ENCODE measurements around the gene PTCD2. TPM values are rescaled to one million over a fixed set of nuclear protein-coding genes. Genes with fewer than 3 reads are reported as not detected.

PTCD2 gene
- total RNA-seq, 1 experiment from 2014 or later = 11.6 TPM

DNA sequence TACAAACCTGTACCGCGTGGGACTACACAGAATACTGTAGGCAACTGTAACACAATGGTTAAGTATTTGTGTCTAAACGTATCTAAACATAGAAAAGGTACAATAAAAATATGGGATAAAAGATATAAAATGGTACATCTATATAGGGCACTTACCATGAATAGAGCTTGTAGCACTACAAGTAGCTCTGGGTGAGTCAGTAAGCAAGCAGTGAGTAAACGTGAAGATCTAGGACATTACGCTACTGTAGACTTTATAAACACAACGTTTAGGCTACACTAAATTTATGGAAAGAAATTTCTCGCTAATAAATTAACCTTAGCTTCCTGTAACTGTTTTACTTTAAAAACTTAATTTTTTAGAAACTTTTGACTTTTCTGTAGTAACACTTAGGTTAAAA, 46.6 kb upstream of the PTCD2 start:
- intact Hi-C loops (cut with micrococcal nuclease; ENCODE audit: unreplicated experiment) = no loop called here
- no peak overlapping the region for H3K4me3 Mint-ChIP-seq (ENCODE audit: unreplicated experiment)

DNA sequence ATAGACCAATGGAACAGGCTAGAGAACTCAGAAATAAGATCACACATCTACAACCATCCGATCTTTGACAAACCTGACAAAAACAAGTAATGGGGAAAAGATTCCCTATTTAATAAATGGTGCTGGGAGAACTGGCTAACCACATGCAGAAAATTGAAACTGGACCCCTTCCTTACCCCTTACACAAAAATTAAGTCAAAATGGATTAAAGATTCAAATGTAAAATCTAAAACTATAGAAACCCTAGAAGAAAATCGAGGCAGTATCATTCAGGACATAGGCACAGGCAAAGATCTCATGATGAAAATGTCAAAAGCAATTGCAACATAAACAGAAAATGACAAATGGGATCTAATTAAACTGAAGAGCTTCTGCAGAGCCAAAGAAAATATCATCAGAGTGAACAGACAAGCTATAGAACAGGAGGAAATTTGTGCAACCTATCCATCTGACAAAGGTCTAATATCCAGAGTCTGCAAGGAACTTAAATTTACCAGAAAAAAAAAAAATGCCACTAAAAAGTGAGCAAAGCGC, 43.9 kb upstream of the PTCD2 start:
- Histone ChIP-seq H3K27me3 (replicated peaks; ENCODE audit: control insufficient read depth, insufficient read depth, low read length) (no peaks in the 10 kb centered on the region), H3K4me1 (no peaks in the 10 kb centered on the region), H3K9me3 (no peaks in the 10 kb centered on the region), H3K4me3 (ENCODE audit: low read depth, low read length) (no peak overlapping the region), H3K36me3 (ENCODE audit: control insufficient read depth, insufficient read depth, low read length) (no peaks in the 10 kb centered on the region)
- no peaks in the 10 kb centered on the region for H3K27me3 Mint-ChIP-seq (ENCODE audit: insufficient read depth, unreplicated experiment)
- peaks cover 2% of the 10 kb centered on the region for H3K4me1 Mint-ChIP-seq (ENCODE audit: low read depth, unreplicated experiment)
- CTCF ChIA-PET = no interaction called here
- H3K36me3 Mint-ChIP-seq (ENCODE audit: insufficient read depth, unreplicated experiment) = peaks cover 24% of the 10 kb centered on the region
- TF ChIP-seq, protein P1, sequence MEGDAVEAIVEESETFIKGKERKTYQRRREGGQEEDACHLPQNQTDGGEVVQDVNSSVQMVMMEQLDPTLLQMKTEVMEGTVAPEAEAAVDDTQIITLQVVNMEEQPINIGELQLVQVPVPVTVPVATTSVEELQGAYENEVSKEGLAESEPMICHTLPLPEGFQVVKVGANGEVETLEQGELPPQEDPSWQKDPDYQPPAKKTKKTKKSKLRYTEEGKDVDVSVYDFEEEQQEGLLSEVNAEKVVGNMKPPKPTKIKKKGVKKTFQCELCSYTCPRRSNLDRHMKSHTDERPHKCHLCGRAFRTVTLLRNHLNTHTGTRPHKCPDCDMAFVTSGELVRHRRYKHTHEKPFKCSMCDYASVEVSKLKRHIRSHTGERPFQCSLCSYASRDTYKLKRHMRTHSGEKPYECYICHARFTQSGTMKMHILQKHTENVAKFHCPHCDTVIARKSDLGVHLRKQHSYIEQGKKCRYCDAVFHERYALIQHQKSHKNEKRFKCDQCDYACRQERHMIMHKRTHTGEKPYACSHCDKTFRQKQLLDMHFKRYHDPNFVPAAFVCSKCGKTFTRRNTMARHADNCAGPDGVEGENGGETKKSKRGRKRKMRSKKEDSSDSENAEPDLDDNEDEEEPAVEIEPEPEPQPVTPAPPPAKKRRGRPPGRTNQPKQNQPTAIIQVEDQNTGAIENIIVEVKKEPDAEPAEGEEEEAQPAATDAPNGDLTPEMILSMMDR (IDR thresholded peaks at IDR 0.05; ENCODE audit: insufficient read depth in 1 of 2, low read depth in 1 of 2, low read length in 1 of 2, severe bottlenecking in 1 of 2, unreplicated experiment in 1 of 2) = no peak
- no TSS peak for BruUV-seq (replicated peaks)
- H3K27ac Mint-ChIP-seq (ENCODE audit: unreplicated experiment) = no peak overlapping the region
- H3K4me3 Mint-ChIP-seq (ENCODE audit: unreplicated experiment) = no peak overlapping the region
- DNase-seq = no peak
- POLR2A ChIA-PET = no interaction called here
- intact Hi-C loops (cut with micrococcal nuclease; ENCODE audit: unreplicated experiment) = no loop called here
- no peaks in the 10 kb centered on the region for H3K9me3 Mint-ChIP-seq (ENCODE audit: unreplicated experiment)

More for the DNA sequence above, 46.6 kb upstream of the PTCD2 start:
- Histone ChIP-seq H3K4me3 (ENCODE audit: low read depth, low read length) (no peak overlapping the region), H3K36me3 (ENCODE audit: control insufficient read depth, insufficient read depth, low read length) (no peaks in the 10 kb centered on the region), H3K9me3 (no peaks in the 10 kb centered on the region), H3K27me3 (replicated peaks; ENCODE audit: control insufficient read depth, insufficient read depth, low read length) (no peaks in the 10 kb centered on the region), H3K4me1 (0 out of 2 replicates have a peak, but pooled peaks cover 5% of the 10 kb centered on the region)
- BruUV-seq (replicated peaks) = no TSS peak
- H3K27ac Mint-ChIP-seq (ENCODE audit: unreplicated experiment) = no peak overlapping the region
- H3K27me3 Mint-ChIP-seq (ENCODE audit: insufficient read depth, unreplicated experiment) = no peaks in the 10 kb centered on the region
- H3K9me3 Mint-ChIP-seq (ENCODE audit: unreplicated experiment) = no peaks in the 10 kb centered on the region
- ChIA-PET POLR2A (no interaction called here), CTCF (no interaction called here)
- DNase-seq = no peak
- peaks cover 7% of the 10 kb centered on the region for H3K4me1 Mint-ChIP-seq (ENCODE audit: low read depth, unreplicated experiment)
- H3K36me3 Mint-ChIP-seq (ENCODE audit: insufficient read depth, unreplicated experiment) = peaks cover 13% of the 10 kb centered on the region
- TF ChIP-seq, protein P1 (IDR thresholded peaks at IDR 0.05; ENCODE audit: insufficient read depth in 1 of 2, low read depth in 1 of 2, low read length in 1 of 2, severe bottlenecking in 1 of 2, unreplicated experiment in 1 of 2) = no peak

DNA sequence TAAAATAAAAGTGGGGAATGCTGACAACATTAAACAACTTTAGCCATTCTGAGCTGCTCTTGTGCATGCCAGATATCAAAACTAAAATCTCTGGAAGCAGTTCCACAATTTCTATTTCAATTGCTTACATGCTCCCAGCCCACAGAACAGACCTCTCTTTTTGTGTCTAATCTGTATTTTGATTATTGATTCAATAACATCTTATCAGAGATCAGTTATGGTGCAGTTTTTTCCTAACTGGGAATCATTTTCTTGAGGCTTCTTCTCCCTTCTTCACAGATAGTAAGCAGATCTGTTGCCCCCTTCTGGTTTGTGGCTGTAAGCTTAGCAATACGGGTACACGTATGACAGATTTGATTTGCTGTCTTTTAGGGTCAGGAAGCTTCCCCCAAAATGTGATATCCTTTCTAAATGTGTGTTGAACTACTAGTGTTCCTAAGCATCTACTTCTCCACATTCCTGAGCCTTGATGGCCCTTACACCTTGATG, 39.5 kb upstream of the PTCD2 start:
- Mint-ChIP-seq H3K9me3 (ENCODE audit: unreplicated experiment) (no peaks in the 10 kb centered on the region), H3K4me1 (ENCODE audit: low read depth, unreplicated experiment) (peaks cover 12% of the 10 kb centered on the region), H3K4me3 (ENCODE audit: unreplicated experiment) (no peak overlapping the region), H3K27ac (ENCODE audit: unreplicated experiment) (no peak overlapping the region), H3K27me3 (ENCODE audit: insufficient read depth, unreplicated experiment) (no peaks in the 10 kb centered on the region), H3K36me3 (ENCODE audit: insufficient read depth, unreplicated experiment) (peaks cover 32% of the 10 kb centered on the region)
- 0 out of 2 replicates have a peak, but pooled peaks cover 12% of the 10 kb centered on the region for H3K4me1 ChIP-seq
- no peak overlapping the region for H3K4me3 ChIP-seq (ENCODE audit: low read depth, low read length)
- DNase-seq = peak in 1 of 2 experiments; percentile 27
- BruUV-seq (replicated peaks) = no TSS peak
- TF ChIP-seq, protein P1 (IDR thresholded peaks at IDR 0.05; ENCODE audit: insufficient read depth in 1 of 2, low read depth in 1 of 2, low read length in 1 of 2, severe bottlenecking in 1 of 2, unreplicated experiment in 1 of 2) = peak in 1 of 2 experiments; percentile 50
- ChIA-PET CTCF (interaction anchor here (0.7 kb wide), 1 partner anchor 28 kb away, joined by 3 read pairs; no protein-coding TSS in a partner anchor), POLR2A (no interaction called here)
- H3K27me3 ChIP-seq (replicated peaks; ENCODE audit: control insufficient read depth, insufficient read depth, low read length) = no peaks in the 10 kb centered on the region
- H3K36me3 ChIP-seq (ENCODE audit: control insufficient read depth, insufficient read depth, low read length) = no peaks in the 10 kb centered on the region
- intact Hi-C loops (cut with micrococcal nuclease; ENCODE audit: unreplicated experiment) = no loop called here
- no peaks in the 10 kb centered on the region for H3K9me3 ChIP-seq
